Activated CD4-positive, alpha-beta T cell treated with anti-CD3 and anti-CD28 coated beads, Interleukin-2, amount 50 U/mL, for 16 hours (primary cell): ENCODE data around the gene CDKN1B.

ENCODE experiments used
- DNase-seq: peaks from one replicate; pipeline ENCODE4 v3.0.0-alpha.2; 2020

The CDKN1B gene

GRCh38 chr12:12770262-12770661 is 53.1 kb downstream of the CDKN1B start:
- DNase-seq: no peak
